GM12892 (cell line): ENCODE results near the gene EMP2.

Source experiments
- POLR2AphosphoS5 ChIP-seq: IDR thresholded peaks from 2 replicates; pipeline ENCODE4 v1.6.1; 2011; ENCODE audit warnings: low read depth, low read length, control low read depth
- TAF1 ChIP-seq: IDR thresholded peaks from 2 replicates; pipeline ENCODE4 v1.6.1; 2011; ENCODE audit warnings: low read depth, mild to moderate bottlenecking, control low read depth, low read length, borderline replicate concordance

DNA sequence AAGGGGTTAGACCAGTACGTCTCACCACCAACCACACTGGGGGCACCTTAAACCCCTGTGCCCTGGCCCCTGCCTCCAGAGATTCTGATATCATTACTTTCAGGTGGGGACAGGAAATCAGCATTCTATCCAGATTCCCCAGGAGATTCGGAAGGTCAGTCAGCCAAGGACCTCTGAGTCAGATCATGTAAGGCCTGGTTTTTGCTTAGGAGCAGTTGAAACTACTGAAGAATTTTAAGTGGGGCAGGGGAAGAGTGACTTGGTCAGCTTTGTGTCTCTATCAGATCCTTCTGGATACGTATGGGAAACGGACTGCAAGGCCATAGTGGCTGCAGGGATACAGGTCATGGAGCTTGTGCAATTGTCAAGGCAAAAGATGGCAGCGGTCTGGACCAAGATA is 9.0 kb downstream of the EMP2 start:
- TF ChIP-seq POLR2AphosphoS5 (no peak), TAF1 (no peak)
